ENCODE measurements around the gene ZNF143. TPM values are rescaled to one million over a fixed set of nuclear protein-coding genes. Genes with fewer than 3 reads are reported as not detected.
A peak's percentile ranks its signal among the peaks of the same experiment; 100 is the strongest.

The ZNF143 gene
- total and polyA plus RNA-seq, 5 donors from 2014 or later = 32.4 to 45.6 (median 36.4) TPM

DNA sequence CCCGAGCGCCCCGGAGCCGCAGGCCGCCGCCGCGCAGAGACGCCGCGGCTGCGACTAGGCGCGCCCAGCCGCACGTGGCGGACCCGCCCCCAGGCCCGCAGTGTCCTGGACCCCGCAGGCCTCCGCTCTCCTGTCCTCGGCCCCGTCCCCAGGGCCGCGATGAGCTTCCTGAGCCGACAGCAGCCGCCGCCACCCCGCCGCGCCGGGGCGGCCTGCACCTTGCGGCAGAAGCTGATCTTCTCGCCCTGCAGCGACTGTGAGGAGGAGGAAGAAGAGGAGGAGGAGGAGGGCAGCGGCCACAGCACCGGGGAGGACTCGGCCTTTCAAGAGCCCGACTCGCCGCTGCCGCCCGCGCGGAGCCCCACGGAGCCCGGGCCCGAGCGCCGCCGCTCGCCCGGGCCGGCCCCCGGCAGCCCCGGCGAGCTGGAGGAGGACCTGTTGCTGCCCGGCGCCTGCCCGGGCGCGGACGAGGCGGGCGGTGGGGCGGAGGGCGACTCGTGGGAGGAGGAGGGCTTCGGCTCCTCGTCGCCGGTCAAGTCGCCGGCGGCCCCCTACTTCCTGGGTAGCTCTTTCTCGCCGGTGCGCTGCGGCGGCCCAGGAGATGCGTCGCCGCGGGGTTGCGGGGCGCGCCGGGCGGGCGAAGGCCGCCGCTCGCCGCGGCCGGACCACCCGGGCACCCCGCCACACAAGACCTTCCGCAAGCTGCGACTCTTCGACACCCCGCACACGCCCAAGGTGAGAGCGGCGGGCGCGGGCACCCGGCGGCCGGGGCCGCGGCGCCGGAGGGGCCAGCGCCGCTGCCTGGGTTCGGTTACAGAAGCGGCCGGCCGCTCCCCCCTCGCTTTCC, 113.2 kb downstream of the ZNF143 start:
- Histone ChIP-seq H3K27ac (ENCODE audit: insufficient read depth, low read length, poor library complexity, severe bottlenecking) (peak overlapping the region; percentile 84), H3K4me1 (ENCODE audit: control insufficient read depth, insufficient read depth, low read length, poor library complexity, severe bottlenecking) (peaks cover 34% of the 10 kb centered on the region), H3K9me3 (ENCODE audit: control insufficient read depth in 2 of 2, low read length in 2 of 2) (no peaks in the 10 kb centered on the region), H3K27me3 (ENCODE audit: control insufficient read depth, insufficient read depth, low read length) (no peaks in the 10 kb centered on the region), H3K4me3 (ENCODE audit: low read depth, low read length) (peak overlapping the region; percentile 93), H3K36me3 (ENCODE audit: control insufficient read depth, insufficient read depth, low read length) (no peaks in the 10 kb centered on the region)
- Mint-ChIP-seq H3K4me3 (peak overlapping the region; percentile 82 to 96 (median 90)), H3K36me3 (peaks cover 5% of the 10 kb centered on the region), H3K9me3 (peaks cover 0 to 1% (median 0%) of the 10 kb centered on the region in 7 donors), H3K27me3 (no peaks in the 10 kb centered on the region), H3K27ac (peak overlapping the region in 2 of 3 donors; percentile 87 to 93), H3K4me1 (peaks cover 15 to 49% (median 35%) of the 10 kb centered on the region in 4 donors)
- DNase-seq (peak; percentile 7 to 25 (median 8)), ATAC-seq (ENCODE audit: low read depth in 2 of 2) (peak; percentile 28 to 32)

DNA sequence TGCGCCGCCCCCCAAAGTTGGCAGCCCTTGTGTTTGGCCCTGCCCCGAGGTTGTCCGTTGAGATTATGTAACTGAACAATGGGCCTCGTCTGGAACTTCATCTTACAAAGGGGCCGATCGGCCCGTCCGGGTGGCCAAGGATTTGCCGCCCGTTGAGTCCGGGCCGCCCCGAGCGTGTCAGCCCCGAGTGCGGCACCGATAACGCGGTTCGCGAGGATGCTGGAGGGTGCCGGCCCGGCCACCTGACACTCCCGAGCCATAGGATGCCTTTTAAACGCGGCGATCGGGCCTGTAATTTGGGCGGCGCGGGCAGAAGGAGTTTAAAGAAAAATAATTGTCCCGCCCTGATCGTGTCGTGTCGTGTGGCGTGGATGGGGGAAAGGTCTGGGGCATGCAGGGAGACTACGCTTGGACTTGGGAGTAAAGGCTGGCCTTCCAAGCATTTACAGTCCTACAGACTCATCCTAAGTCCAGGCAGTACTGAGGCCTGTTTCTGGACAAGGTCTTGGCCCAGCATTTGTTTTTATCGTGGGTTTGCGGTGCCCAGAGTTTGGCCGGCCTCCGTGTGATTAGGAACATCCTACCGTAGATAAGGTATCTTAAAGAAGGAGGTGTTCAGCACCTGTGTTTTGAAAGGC, 113.9 kb downstream of the ZNF143 start:
- Histone ChIP-seq H3K36me3 (ENCODE audit: control insufficient read depth, insufficient read depth, low read length) (no peaks in the 10 kb centered on the region), H3K27me3 (ENCODE audit: control insufficient read depth, insufficient read depth, low read length) (no peaks in the 10 kb centered on the region), H3K27ac (ENCODE audit: insufficient read depth, low read length, poor library complexity, severe bottlenecking) (peak overlapping the region; percentile 80), H3K4me3 (ENCODE audit: low read depth, low read length) (peak overlapping the region; percentile 93), H3K9me3 (ENCODE audit: control insufficient read depth in 2 of 2, low read length in 2 of 2) (no peaks in the 10 kb centered on the region), H3K4me1 (ENCODE audit: control insufficient read depth, insufficient read depth, low read length, poor library complexity, severe bottlenecking) (peaks cover 38% of the 10 kb centered on the region)
- peaks cover 5% of the 10 kb centered on the region for H3K36me3 Mint-ChIP-seq
- DNase-seq (peak; percentile 6 to 48 (median 36)), ATAC-seq (ENCODE audit: low read depth in 2 of 2) (no peak)
- H3K27ac Mint-ChIP-seq = peak overlapping the region; percentile 76 to 93 (median 87)
- no peaks in the 10 kb centered on the region for H3K27me3 Mint-ChIP-seq
- peak overlapping the region; percentile 82 to 90 (median 84) for H3K4me3 Mint-ChIP-seq
- H3K9me3 Mint-ChIP-seq = peaks cover 0 to 1% (median 0%) of the 10 kb centered on the region in 7 donors
- H3K4me1 Mint-ChIP-seq = peaks cover 19 to 51% (median 35%) of the 10 kb centered on the region in 4 donors

DNA sequence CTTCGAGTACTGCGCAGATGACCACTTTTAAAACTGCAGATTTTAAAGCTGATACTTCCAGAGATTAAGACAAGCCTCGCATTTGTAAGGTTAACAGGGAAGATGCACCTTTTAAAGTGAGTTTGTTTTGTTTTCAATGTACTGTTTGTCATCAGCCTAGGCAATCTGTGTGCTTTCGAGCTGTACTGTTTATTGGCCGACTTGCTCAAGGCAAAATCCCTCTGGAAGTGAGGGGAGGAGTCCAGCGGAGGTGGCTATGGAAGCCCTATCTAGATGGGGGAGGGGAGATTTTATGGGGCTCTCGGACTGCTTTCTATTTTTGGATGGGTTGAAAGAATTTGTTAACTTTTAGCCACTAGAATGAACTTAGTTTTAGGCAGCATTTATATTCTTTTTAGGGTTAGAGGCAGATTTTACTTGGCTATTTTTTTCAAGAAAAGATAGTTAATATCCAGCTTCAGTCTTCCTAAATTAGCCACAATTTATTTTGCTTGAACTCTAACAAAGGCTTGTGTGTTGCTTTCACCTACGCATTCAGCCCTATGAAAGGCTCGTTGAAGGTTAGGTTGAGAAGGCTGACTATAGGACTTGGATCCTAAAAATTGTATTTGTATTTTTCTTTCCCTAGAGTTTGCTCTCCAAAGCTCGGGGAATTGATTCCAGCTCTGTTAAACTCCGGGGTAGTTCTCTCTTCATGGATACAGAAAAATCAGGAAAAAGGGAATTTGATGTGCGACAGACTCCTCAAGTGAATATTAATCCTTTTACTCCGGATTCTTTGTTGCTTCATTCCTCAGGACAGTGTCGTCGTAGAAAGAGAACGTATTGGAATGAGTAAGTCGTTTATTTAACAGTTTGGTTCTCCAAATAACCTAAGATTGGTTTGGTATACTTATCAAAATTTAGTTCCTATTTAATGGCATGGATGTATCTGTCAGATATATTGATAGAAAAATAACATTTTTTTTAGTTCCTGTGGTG, 114.7 kb downstream of the ZNF143 start:
- ATAC-seq (ENCODE audit: low read depth in 2 of 2) = no peak
- DNase-seq = peak in 2 of 3 donors; percentile 11 to 37
- Mint-ChIP-seq H3K4me1 (peaks cover 19 to 48% (median 36%) of the 10 kb centered on the region in 4 donors), H3K36me3 (peaks cover 5% of the 10 kb centered on the region), H3K4me3 (peak overlapping the region; percentile 82 to 90 (median 84)), H3K27ac (peak overlapping the region; percentile 76 to 93 (median 87)), H3K9me3 (peaks cover 0 to 1% (median 0%) of the 10 kb centered on the region in 7 donors), H3K27me3 (no peaks in the 10 kb centered on the region)
- peak overlapping the region; percentile 93 for H3K4me3 ChIP-seq (ENCODE audit: low read depth, low read length)
- peak overlapping the region; percentile 80 for H3K27ac ChIP-seq (ENCODE audit: insufficient read depth, low read length, poor library complexity, severe bottlenecking)
- H3K4me1 ChIP-seq (ENCODE audit: control insufficient read depth, insufficient read depth, low read length, poor library complexity, severe bottlenecking) = peaks cover 39% of the 10 kb centered on the region
- no peaks in the 10 kb centered on the region for H3K27me3 ChIP-seq (ENCODE audit: control insufficient read depth, insufficient read depth, low read length)
- H3K9me3 ChIP-seq (ENCODE audit: control insufficient read depth in 2 of 2, low read length in 2 of 2) = no peaks in the 10 kb centered on the region
- H3K36me3 ChIP-seq (ENCODE audit: control insufficient read depth, insufficient read depth, low read length) = peaks cover 4% of the 10 kb centered on the region

DNA sequence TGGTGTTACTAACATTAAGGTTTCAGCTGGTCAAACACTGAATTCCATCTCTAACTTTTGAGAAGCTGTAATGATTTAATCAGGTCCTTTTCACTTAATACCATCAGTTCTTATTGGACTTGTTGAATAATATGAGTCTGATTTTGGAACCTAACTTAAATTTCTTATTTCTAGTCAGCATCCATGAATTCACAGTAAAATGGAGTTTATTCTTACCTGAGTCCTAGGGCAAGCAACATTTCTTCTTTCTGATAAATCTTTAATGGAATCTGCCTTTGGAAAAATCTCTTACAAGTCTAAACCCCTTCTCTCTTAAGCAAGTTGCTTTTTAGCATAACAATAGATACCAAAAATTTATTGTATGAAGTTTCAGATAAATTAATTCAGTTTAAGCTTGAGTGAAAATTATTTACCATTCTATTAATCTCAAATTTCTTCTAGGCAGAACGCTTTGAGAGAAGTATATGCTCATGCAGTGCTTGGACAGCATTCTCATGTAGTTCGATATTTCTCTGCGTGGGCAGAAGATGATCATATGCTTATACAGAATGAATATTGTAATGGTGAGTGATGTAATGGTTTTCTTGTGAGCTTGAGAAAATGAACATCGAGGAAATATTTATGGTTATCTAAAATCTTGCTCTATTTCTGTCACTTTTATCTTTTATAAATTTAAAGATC, 116.0 kb downstream of the ZNF143 start:
- H3K4me1 ChIP-seq (ENCODE audit: control insufficient read depth, insufficient read depth, low read length, poor library complexity, severe bottlenecking) = peaks cover 39% of the 10 kb centered on the region
- no peaks in the 10 kb centered on the region for H3K9me3 ChIP-seq (ENCODE audit: control insufficient read depth in 2 of 2, low read length in 2 of 2)
- ATAC-seq (ENCODE audit: low read depth in 2 of 2) = no peak
- peaks cover 18 to 58% (median 37%) of the 10 kb centered on the region in 4 donors for H3K4me1 Mint-ChIP-seq
- H3K27me3 Mint-ChIP-seq = no peaks in the 10 kb centered on the region
- peak overlapping the region; percentile 76 to 98 (median 83) for H3K27ac Mint-ChIP-seq
- peaks cover 5% of the 10 kb centered on the region for H3K36me3 ChIP-seq (ENCODE audit: control insufficient read depth, insufficient read depth, low read length)
- H3K27ac ChIP-seq (ENCODE audit: insufficient read depth, low read length, poor library complexity, severe bottlenecking) = peak overlapping the region; percentile 80
- no peaks in the 10 kb centered on the region for H3K27me3 ChIP-seq (ENCODE audit: control insufficient read depth, insufficient read depth, low read length)
- no peaks in the 10 kb centered on the region for H3K9me3 Mint-ChIP-seq
- H3K4me3 ChIP-seq (ENCODE audit: low read depth, low read length) = peak overlapping the region; percentile 93
- DNase-seq = peak in 1 of 3 donors; percentile 22
- H3K4me3 Mint-ChIP-seq = peak overlapping the region; percentile 82 to 90 (median 84)
- H3K36me3 Mint-ChIP-seq = peaks cover 15% of the 10 kb centered on the region

DNA sequence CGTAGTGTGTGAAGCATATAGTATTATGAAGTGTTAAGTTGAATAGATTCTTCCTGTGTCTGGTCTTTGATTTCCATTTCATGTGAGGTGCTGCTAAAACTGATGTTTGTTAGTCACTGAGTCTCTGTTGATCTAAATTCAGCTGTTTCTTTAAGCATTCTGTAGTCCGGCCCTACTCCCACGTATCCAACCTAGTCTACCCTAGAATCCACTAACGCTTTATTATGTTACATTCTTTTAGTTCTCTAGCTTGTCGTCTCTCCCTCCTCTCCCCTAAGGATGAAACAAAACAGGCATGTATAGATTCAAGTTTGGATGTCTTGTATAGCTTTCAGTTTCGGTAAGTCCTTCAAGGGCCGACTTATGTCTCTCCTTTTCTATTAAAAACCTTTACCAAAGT, 116.7 kb downstream of the ZNF143 start:
- H3K36me3 Mint-ChIP-seq = peaks cover 19% of the 10 kb centered on the region
- Histone ChIP-seq H3K4me1 (ENCODE audit: control insufficient read depth, insufficient read depth, low read length, poor library complexity, severe bottlenecking) (peaks cover 36% of the 10 kb centered on the region), H3K36me3 (ENCODE audit: control insufficient read depth, insufficient read depth, low read length) (peaks cover 7% of the 10 kb centered on the region), H3K4me3 (ENCODE audit: low read depth, low read length) (peak overlapping the region; percentile 93), H3K9me3 (ENCODE audit: control insufficient read depth in 2 of 2, low read length in 2 of 2) (no peaks in the 10 kb centered on the region), H3K27me3 (ENCODE audit: control insufficient read depth, insufficient read depth, low read length) (no peaks in the 10 kb centered on the region), H3K27ac (ENCODE audit: insufficient read depth, low read length, poor library complexity, severe bottlenecking) (peak overlapping the region; percentile 80)
- no peak for ATAC-seq (ENCODE audit: low read depth in 2 of 2)
- no peaks in the 10 kb centered on the region for H3K27me3 Mint-ChIP-seq
- peak in 2 of 3 donors; percentile 43 to 59 for DNase-seq
- H3K4me3 Mint-ChIP-seq = peak overlapping the region; percentile 82 to 90 (median 84)
- peaks cover 20 to 53% (median 36%) of the 10 kb centered on the region in 4 donors for H3K4me1 Mint-ChIP-seq
- H3K27ac Mint-ChIP-seq = peak overlapping the region; percentile 76 to 98 (median 94)
- H3K9me3 Mint-ChIP-seq = no peaks in the 10 kb centered on the region

All from CD4-positive, CD25-positive, alpha-beta regulatory T cell (primary cell).